Measurements from ENCODE around the gene SRL. TPM values are rescaled to one million over a fixed set of nuclear protein-coding genes. Genes with fewer than 3 reads are reported as not detected.
"Not testable (repeated sequence)": the region's sequence is repeated elsewhere in the genome, so short reads cannot be mapped to it uniquely, and the experiment has no call there.

Gene SRL
- total and polyA plus RNA-seq, 2 donors from 2014 or later: 2.6 to 3.3 TPM

- FAIRE-seq (no peak), DNase-seq (no peak)
- Histone ChIP-seq H3K4me1 (ENCODE audit: control insufficient read depth in 2 of 3, insufficient read depth in 2 of 3, low read depth in 1 of 3, low read length in 3 of 3) (peaks cover 0 to 23% (median 8%) of the 10 kb centered on the region in 3 donors), H3K36me3 (ENCODE audit: control insufficient read depth in 2 of 3, insufficient read depth in 3 of 3, low read length in 3 of 3) (no peaks in the 10 kb centered on the region), H3K4me3 (ENCODE audit: low read length in 3 of 3) (no peak overlapping the region), H3K27ac (ENCODE audit: low read depth in 2 of 2, low read length in 2 of 2) (peak overlapping the region; percentile 61 to 69), H3K27me3 (ENCODE audit: control insufficient read depth, insufficient read depth, low read length) (no peaks in the 10 kb centered on the region), H3K9me3 (ENCODE audit: control insufficient read depth in 2 of 3, insufficient read depth in 1 of 3, low read length in 3 of 3) (no peaks in the 10 kb centered on the region), H3K9ac (ENCODE audit: low read length in 3 of 3) (no peak overlapping the region)
- no peak for TF ChIP-seq CTCF (IDR thresholded peaks at IDR 0.05; ENCODE audit: borderline replicate concordance, extremely low read depth, insufficient read depth)
- intact Hi-C loops (cut with DNase I): no loop called here
Observed at GRCh38 chr16:4212934-4213296, 29.0 kb downstream of the SRL start.

- Histone ChIP-seq H3K4me3 (ENCODE audit: low read length in 3 of 3) (no peak overlapping the region), H3K27ac (ENCODE audit: low read depth in 2 of 2, low read length in 2 of 2) (peak overlapping the region; percentile 61 to 69), H3K36me3 (ENCODE audit: control insufficient read depth in 2 of 3, insufficient read depth in 3 of 3, low read length in 3 of 3) (no peaks in the 10 kb centered on the region), H3K4me1 (ENCODE audit: control insufficient read depth in 2 of 3, insufficient read depth in 2 of 3, low read depth in 1 of 3, low read length in 3 of 3) (peaks cover 0 to 23% (median 7%) of the 10 kb centered on the region in 3 donors), H3K9me3 (ENCODE audit: control insufficient read depth in 2 of 3, insufficient read depth in 1 of 3, low read length in 3 of 3) (no peaks in the 10 kb centered on the region), H3K9ac (ENCODE audit: low read length in 3 of 3) (no peak overlapping the region), H3K27me3 (ENCODE audit: control insufficient read depth, insufficient read depth, low read length) (no peaks in the 10 kb centered on the region)
- DNase-seq (no peak), FAIRE-seq (no peak)
- TF ChIP-seq CTCF (IDR thresholded peaks at IDR 0.05; ENCODE audit: borderline replicate concordance, extremely low read depth, insufficient read depth): no peak
- intact Hi-C loops (cut with DNase I): no loop called here
Observed at GRCh38 chr16:4212211-4212933, 29.5 kb downstream of the SRL start.

- H3K36me3 ChIP-seq (ENCODE audit: control insufficient read depth in 2 of 3, insufficient read depth in 3 of 3, low read length in 3 of 3); DNase-seq; H3K9me3 ChIP-seq (ENCODE audit: control insufficient read depth in 2 of 3, insufficient read depth in 1 of 3, low read length in 3 of 3); H3K9ac ChIP-seq (ENCODE audit: low read length in 3 of 3); intact Hi-C loops (cut with DNase I); FAIRE-seq; H3K27me3 ChIP-seq (ENCODE audit: control insufficient read depth, insufficient read depth, low read length); H3K4me3 ChIP-seq (ENCODE audit: low read length in 3 of 3): not testable (repeated sequence)
- H3K4me1 ChIP-seq (ENCODE audit: control insufficient read depth in 2 of 3, insufficient read depth in 2 of 3, low read depth in 1 of 3, low read length in 3 of 3): peaks cover 0 to 23% (median 7%) of the 10 kb centered on the region in 3 donors
- peak overlapping the region in 1 of 2 donors; percentile 69 for H3K27ac ChIP-seq (ENCODE audit: low read depth in 2 of 2, low read length in 2 of 2)
Observed at GRCh38 chr16:4211445-4212210, 30.3 kb downstream of the SRL start.

GRCh38 chr16:4209666-4210065 is 32.2 kb downstream of the SRL start:
- peak overlapping the region in 1 of 3 donors; percentile 61 for H3K9ac ChIP-seq (ENCODE audit: low read length in 3 of 3)
- no peaks in the 10 kb centered on the region for H3K27me3 ChIP-seq (ENCODE audit: control insufficient read depth, insufficient read depth, low read length)
- no peaks in the 10 kb centered on the region for H3K9me3 ChIP-seq (ENCODE audit: control insufficient read depth in 2 of 3, insufficient read depth in 1 of 3, low read length in 3 of 3)
- DNase-seq: no peak
- intact Hi-C loops (cut with DNase I): no loop called here
- no peak for FAIRE-seq
- H3K36me3 ChIP-seq (ENCODE audit: control insufficient read depth in 2 of 3, insufficient read depth in 3 of 3, low read length in 3 of 3): no peaks in the 10 kb centered on the region
- TF ChIP-seq CTCF (IDR thresholded peaks at IDR 0.05; ENCODE audit: borderline replicate concordance, extremely low read depth, insufficient read depth): no peak
- H3K27ac ChIP-seq (ENCODE audit: low read depth in 2 of 2, low read length in 2 of 2): peak overlapping the region; percentile 80 to 89
- peaks cover 0 to 19% (median 6%) of the 10 kb centered on the region in 3 donors for H3K4me1 ChIP-seq (ENCODE audit: control insufficient read depth in 2 of 3, insufficient read depth in 2 of 3, low read depth in 1 of 3, low read length in 3 of 3)
- H3K4me3 ChIP-seq (ENCODE audit: low read length in 3 of 3): no peak overlapping the region
